HepG2 (cell line): ENCODE data around the gene CTNNBL1. TPM values are rescaled to one million over a fixed set of nuclear protein-coding genes. Genes with fewer than 3 reads are reported as not detected.
A peak's percentile ranks its signal among the peaks of the same experiment; 100 is the strongest.

Source experiments
- CC2D1A ChIP-seq: sonication (generic); formaldehyde crosslinking; IDR thresholded peaks from 2 replicates; pipeline ENCODE4 v1.8.1; 2023; ENCODE audit warnings: mild to moderate bottlenecking, missing genetic modification reagents
- CENPX ChIP-seq: sonication (generic); formaldehyde crosslinking; IDR thresholded peaks from 2 replicates; pipeline ENCODE4 v1.9.0; 2021; ENCODE audit warnings: mild to moderate bottlenecking, missing genetic modification reagents, moderate library complexity
- DZIP1 ChIP-seq: sonication (generic); formaldehyde crosslinking; IDR thresholded peaks from 2 replicates; pipeline ENCODE4 v1.5.0; 2020; ENCODE audit warnings: mild to moderate bottlenecking, missing genetic modification reagents
- GATAD2A ChIP-seq: IDR thresholded peaks from 2 replicates; pipeline ENCODE4 v1.6.1; 2016
- MAZ ChIP-seq, 2 experiments: sonication (generic) in 1 of 2; formaldehyde crosslinking in 1 of 2; IDR thresholded peaks; 2 replicates each; pipeline versions ENCODE4 v1.5.0 to v1.6.1; 2012 to 2020; ENCODE audit warnings: low read depth in 2 of 2, mild to moderate bottlenecking in 2 of 2, borderline replicate concordance in 1 of 2, improper control_type of control experiment in 1 of 2, low read length in 1 of 2, missing genetic modification reagents in 1 of 2, moderate library complexity in 1 of 2
- MIER3 ChIP-seq: IDR thresholded peaks from 2 replicates; pipeline ENCODE4 v1.6.1; 2016; ENCODE audit warnings: missing compliant biosample characterization, borderline replicate concordance
- MTA3 ChIP-seq: sonication (generic); formaldehyde crosslinking; IDR thresholded peaks from 2 replicates; pipeline ENCODE4 v1.4.0; 2020; ENCODE audit warnings: missing genetic modification reagents
- NR0B2 ChIP-seq: sonication (generic); formaldehyde crosslinking; IDR thresholded peaks from 2 replicates; pipeline ENCODE4 v1.4.0; 2020; ENCODE audit warnings: mild to moderate bottlenecking, missing genetic modification reagents
- PCBP1 ChIP-seq: fragments of 200-400 bp; formaldehyde crosslinking; IDR thresholded peaks from 2 replicates; pipeline ENCODE4 v1.6.1; 2017; ENCODE audit warnings: mild to moderate bottlenecking, low read depth, low read length, borderline replicate concordance
- SMARCC2 ChIP-seq: fragments of 450-650 bp; IDR thresholded peaks from 2 replicates; pipeline ENCODE4 v1.6.1; 2017; ENCODE audit warnings: antibody characterized with exemption, mild to moderate bottlenecking
- TMF1 ChIP-seq: sonication (generic); formaldehyde crosslinking; IDR thresholded peaks from 2 replicates; pipeline ENCODE4 v1.8.1; 2022; ENCODE audit warnings: low read depth, missing genetic modification reagents
- ZC3H4 ChIP-seq: sonication (generic); formaldehyde crosslinking; IDR thresholded peaks from 2 replicates; pipeline ENCODE4 v1.4.0; 2020; ENCODE audit warnings: missing genetic modification reagents, borderline replicate concordance
- ZNF574 ChIP-seq: sonication (generic); formaldehyde crosslinking; IDR thresholded peaks from 2 replicates; pipeline ENCODE4 v1.4.0; 2020; ENCODE audit warnings: missing genetic modification reagents
- polyA plus RNA-seq, 8 experiments: library from polyadenylated mRNA; depleted of rRNA in 3 of 8; stranded (reverse) in 7 of 8; unstranded in 1 of 8; fragments of >200 nt; fragmentation: Illumina TruSeq in 4 of 8; extraction: Trizol in 4 of 8; gene quantifications; 2 replicates each; pipeline versions ENCODE4 v1.2.1 to v1.2.3, GENCODE V29; 2011 to 2016; ENCODE audit warnings: low read depth in 4 of 8, missing spikeins in 1 of 8, mixed read lengths in 1 of 8; ENCODE audit not compliant: insufficient read depth in 1 of 8
- total RNA-seq, 5 experiments: library from RNA; depleted of rRNA; stranded (reverse); fragments of >200 nt; fragmentation: Illumina TruSeq; extraction: Trizol; gene quantifications; 2 replicates each; pipeline ENCODE4 v1.2.3, GENCODE V29; 2016; ENCODE audit warnings: low read depth in 1 of 5
- TF ChIP-seq, protein P1 (sequence below): sonication (generic); formaldehyde crosslinking; IDR thresholded peaks from 2 replicates; pipeline ENCODE4 v1.4.0; 2020; ENCODE audit warnings: missing genetic modification reagents, borderline replicate concordance
- TF ChIP-seq, protein P2 (sequence below): IDR thresholded peaks from 2 replicates; pipeline ENCODE4 v1.4.0; 2020; ENCODE audit warnings: mild to moderate bottlenecking, missing genetic modification reagents

The CTNNBL1 gene
- total and polyA plus RNA-seq, 2 of the 13 experiments (the other 11 are each of a cell fraction or from before 2014, with no cell fraction given) = 49.3 to 94.6 TPM

- TF ChIP-seq NR0B2 (CRISPR knock-in tag) = no peak; the same call in 1 of the 2 replicates
- TF ChIP-seq, protein P1, sequence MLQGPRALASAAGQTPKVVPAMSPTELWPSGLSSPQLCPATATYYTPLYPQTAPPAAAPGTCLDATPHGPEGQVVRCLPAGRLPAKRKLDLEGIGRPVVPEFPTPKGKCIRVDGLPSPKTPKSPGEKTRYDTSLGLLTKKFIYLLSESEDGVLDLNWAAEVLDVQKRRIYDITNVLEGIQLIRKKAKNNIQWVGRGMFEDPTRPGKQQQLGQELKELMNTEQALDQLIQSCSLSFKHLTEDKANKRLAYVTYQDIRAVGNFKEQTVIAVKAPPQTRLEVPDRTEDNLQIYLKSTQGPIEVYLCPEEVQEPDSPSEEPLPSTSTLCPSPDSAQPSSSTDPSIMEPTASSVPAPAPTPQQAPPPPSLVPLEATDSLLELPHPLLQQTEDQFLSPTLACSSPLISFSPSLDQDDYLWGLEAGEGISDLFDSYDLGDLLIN (CRISPR knock-in tag) = no peak
- TF ChIP-seq TMF1 (CRISPR knock-in tag) = no peak
- TF ChIP-seq ZNF574 (CRISPR knock-in tag) = no peak
- no peak; the same call in 1 of the 2 replicates for TF ChIP-seq ZC3H4
- no peak for TF ChIP-seq MAZ (IDR thresholded peaks at IDR 0.05; ENCODE audit: borderline replicate concordance, low read depth, low read length)
- TF ChIP-seq MAZ (CRISPR knock-in tag; IDR thresholded peaks at IDR 0.05; ENCODE audit: low read depth) = 0 out of 2 replicates have a peak, but pooled peaks have one; percentile 30
- TF ChIP-seq, protein P2, sequence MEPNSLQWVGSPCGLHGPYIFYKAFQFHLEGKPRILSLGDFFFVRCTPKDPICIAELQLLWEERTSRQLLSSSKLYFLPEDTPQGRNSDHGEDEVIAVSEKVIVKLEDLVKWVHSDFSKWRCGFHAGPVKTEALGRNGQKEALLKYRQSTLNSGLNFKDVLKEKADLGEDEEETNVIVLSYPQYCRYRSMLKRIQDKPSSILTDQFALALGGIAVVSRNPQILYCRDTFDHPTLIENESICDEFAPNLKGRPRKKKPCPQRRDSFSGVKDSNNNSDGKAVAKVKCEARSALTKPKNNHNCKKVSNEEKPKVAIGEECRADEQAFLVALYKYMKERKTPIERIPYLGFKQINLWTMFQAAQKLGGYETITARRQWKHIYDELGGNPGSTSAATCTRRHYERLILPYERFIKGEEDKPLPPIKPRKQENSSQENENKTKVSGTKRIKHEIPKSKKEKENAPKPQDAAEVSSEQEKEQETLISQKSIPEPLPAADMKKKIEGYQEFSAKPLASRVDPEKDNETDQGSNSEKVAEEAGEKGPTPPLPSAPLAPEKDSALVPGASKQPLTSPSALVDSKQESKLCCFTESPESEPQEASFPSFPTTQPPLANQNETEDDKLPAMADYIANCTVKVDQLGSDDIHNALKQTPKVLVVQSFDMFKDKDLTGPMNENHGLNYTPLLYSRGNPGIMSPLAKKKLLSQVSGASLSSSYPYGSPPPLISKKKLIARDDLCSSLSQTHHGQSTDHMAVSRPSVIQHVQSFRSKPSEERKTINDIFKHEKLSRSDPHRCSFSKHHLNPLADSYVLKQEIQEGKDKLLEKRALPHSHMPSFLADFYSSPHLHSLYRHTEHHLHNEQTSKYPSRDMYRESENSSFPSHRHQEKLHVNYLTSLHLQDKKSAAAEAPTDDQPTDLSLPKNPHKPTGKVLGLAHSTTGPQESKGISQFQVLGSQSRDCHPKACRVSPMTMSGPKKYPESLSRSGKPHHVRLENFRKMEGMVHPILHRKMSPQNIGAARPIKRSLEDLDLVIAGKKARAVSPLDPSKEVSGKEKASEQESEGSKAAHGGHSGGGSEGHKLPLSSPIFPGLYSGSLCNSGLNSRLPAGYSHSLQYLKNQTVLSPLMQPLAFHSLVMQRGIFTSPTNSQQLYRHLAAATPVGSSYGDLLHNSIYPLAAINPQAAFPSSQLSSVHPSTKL (CRISPR knock-in tag) = no peak
- no peak for TF ChIP-seq CC2D1A
- no peak for TF ChIP-seq CENPX
- TF ChIP-seq DZIP1 = 0 out of 2 replicates have a peak, but pooled peaks have one; percentile 70
- no peak for TF ChIP-seq SMARCC2
- no peak for TF ChIP-seq GATAD2A (CRISPR knock-in tag)
- TF ChIP-seq MTA3 (CRISPR knock-in tag) = no peak
- no peak for TF ChIP-seq MIER3 (CRISPR knock-in tag)
- no peak for TF ChIP-seq PCBP1
These were observed 187.9 kb downstream of the CTNNBL1 start (continued) for GRCh38 chr20:37881601-37882343.
